GM12872 (cell line): ENCODE measurements around the gene UBE2G1.

ENCODE experiments used
- TF ChIP-seq, protein P1 (sequence below): IDR thresholded peaks from 3 replicates; pipeline ENCODE4 v1.5.1; 2011; ENCODE audit warnings: low read depth, mild to moderate bottlenecking, low read length, moderate library complexity; ENCODE audit not compliant: insufficient read depth

UBE2G1 gene

DNA sequence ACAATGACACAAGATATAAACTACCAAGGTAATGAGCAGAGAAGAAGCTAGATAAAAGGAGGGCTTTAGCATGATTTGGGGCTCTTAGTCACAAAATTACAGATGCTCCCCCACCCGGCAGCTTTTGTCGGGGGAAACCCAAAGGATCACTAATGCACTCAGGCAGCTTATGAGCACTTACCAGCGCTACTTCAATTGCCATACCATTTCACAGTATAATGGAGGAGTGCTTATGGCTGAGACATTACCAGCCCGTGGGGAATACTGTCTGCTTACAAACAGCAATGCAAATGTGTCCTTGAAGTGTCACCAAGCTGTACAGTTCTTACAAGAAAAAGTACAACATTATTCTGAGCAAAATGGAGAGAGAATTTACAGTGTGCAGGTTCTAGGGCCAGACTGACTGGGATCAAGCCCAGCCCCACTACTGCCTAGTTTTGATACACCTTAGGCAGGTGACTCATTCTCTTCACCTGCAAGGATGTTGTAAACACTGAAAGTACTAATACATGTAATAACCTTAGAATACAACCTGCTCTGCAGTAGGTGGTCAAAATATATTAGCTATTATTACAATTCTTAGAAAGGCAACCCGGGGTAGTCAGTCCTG, 119.0 kb downstream of the UBE2G1 start:
- TF ChIP-seq, protein P1, sequence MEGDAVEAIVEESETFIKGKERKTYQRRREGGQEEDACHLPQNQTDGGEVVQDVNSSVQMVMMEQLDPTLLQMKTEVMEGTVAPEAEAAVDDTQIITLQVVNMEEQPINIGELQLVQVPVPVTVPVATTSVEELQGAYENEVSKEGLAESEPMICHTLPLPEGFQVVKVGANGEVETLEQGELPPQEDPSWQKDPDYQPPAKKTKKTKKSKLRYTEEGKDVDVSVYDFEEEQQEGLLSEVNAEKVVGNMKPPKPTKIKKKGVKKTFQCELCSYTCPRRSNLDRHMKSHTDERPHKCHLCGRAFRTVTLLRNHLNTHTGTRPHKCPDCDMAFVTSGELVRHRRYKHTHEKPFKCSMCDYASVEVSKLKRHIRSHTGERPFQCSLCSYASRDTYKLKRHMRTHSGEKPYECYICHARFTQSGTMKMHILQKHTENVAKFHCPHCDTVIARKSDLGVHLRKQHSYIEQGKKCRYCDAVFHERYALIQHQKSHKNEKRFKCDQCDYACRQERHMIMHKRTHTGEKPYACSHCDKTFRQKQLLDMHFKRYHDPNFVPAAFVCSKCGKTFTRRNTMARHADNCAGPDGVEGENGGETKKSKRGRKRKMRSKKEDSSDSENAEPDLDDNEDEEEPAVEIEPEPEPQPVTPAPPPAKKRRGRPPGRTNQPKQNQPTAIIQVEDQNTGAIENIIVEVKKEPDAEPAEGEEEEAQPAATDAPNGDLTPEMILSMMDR: no peak

DNA sequence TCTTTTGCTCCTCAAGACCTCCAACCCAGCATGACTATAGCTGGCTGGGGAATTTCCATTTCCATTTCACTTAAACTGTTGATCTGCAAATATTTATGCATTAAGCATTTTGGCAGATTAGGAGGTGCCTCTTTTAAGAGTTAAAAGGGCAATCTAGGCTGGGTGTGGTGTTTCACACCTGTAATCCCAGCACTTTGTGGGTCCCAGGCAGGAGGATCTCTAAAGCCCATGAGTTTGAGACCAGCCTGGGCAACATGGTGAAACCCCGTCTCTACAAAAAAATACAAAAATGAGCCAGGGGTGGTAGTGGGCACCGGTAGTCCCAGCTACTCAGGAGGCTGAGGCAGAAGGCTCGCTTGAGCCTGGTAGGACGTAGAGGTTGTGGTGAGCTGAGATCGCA, 119.8 kb downstream of the UBE2G1 start:
- TF ChIP-seq, protein P1: no peak

DNA sequence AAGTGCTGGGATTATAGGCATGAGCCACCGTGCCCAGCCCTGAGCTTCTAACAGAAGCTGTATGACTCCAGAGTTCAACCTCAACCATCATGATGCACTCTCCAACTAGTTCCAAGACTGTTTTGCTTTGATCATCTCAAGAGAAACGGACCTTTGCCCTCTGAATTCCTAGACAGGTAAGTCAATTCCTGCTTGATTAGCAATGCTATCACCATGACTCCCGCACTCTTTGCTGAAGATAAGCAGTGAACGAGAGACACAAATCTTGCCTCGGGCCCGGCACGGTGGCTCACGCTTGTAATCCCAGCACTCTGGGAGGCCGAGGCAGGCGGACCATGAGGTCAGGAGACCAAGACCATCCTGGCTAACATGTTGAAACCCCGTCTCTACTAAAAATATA, 124.9 kb downstream of the UBE2G1 start:
- TF ChIP-seq, protein P1: no peak

GRCh38 chr17:4236456-4236855, 130.0 kb downstream of the UBE2G1 start:
- TF ChIP-seq, protein P1: no peak

- TF ChIP-seq, protein P1: no peak
Observed at GRCh38 chr17:4235372-4236279, 130.8 kb downstream of the UBE2G1 start.

DNA sequence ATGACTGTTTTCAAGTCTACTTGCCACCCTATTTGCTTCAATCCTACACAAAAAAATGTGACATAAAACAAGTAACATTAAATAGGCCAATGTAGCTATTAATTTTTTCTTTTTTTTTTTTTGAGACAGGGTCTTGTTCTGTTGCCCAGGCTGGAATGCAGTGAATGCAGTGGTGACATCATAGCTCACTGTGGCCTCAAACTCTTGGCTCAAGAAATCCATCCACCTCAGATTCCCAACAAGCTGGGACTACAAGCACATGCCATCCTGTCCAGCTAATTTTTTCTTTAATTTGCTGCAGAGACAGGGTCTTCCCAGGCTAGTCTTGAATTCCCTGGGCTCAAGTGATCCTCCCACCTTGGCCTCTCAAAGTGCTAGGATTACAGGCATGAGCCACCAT, 132.1 kb downstream of the UBE2G1 start:
- TF ChIP-seq, protein P1: no peak

DNA sequence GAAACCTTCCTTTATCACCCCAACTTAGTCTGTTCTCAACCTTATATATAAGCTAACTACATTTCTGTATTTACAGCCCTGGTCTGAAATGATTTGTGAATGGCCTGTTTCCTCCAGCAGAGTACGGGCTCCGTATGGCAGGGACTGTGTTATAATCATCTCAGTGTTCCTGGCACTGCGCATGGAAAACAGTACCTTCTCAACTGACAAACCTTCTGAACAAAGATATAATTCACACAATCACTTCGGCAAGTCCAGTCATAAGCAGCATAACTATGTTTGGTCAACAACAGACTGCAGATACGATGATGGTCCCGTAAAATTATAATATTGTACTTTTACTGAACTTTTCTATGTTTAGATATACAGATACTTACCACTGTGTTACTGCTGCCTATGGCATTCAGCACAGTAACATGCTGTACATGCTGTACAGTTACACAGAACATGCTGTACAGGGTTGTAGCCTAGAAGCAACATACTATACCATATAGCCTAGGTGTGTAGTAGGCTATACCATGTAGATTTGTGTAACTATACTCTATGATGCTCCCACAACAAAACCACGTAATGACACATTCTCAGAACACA, 132.7 kb downstream of the UBE2G1 start:
- TF ChIP-seq, protein P1: no peak
